ENCODE results near the gene AFF3.

GRCh38 chr2:100189387-100189786 is 47.0 kb upstream of the AFF3 start:
- TF ChIP-seq CTCF (conservative IDR thresholded peaks at IDR 0.05 in 1 of 2, IDR thresholded peaks at IDR 0.05 in 1 of 2; ENCODE audit: extremely low read depth in 1 of 2, insufficient read depth in 1 of 2, low read depth in 1 of 2, low read length in 2 of 2) (no peak), EZH2 (IDR thresholded peaks at IDR 0.05; ENCODE audit: borderline replicate concordance, low read length) (no peak)

All from mammary epithelial cell (primary cell).